PFSK-1 (cell line): ENCODE data around the gene GDI1.

Source experiments
- FOXP2 ChIP-seq: optimal IDR thresholded peaks from 2 replicates; pipeline ENCODE3; 2011; ENCODE audit warnings: borderline replicate concordance, control low read depth, inconsistent platforms; ENCODE audit not compliant: insufficient read depth; ENCODE audit errors: extremely low read length, extremely low read depth
- POLR2AphosphoS5 ChIP-seq: IDR thresholded peaks from 2 replicates; pipeline ENCODE4 v1.6.1; 2012; ENCODE audit warnings: low read depth, mild to moderate bottlenecking, control low read depth, low read length, moderate library complexity
- REST ChIP-seq, 2 experiments: IDR thresholded peaks; 2 replicates each; pipeline versions ENCODE4 v1.6.1 to v1.8.0; 2011 to 2012; ENCODE audit warnings: low read depth in 2 of 2, low read length in 2 of 2, control low read depth in 1 of 2, inconsistent platforms in 1 of 2, mild to moderate bottlenecking in 1 of 2, moderate library complexity in 1 of 2; ENCODE audit not compliant: insufficient read depth in 1 of 2
- SIN3A ChIP-seq: IDR thresholded peaks from 2 replicates; pipeline ENCODE4 v1.6.1; 2012; ENCODE audit warnings: mild to moderate bottlenecking, low read length, moderate library complexity, borderline replicate concordance; ENCODE audit not compliant: insufficient read depth
- TAF1 ChIP-seq: IDR thresholded peaks from 2 replicates; pipeline ENCODE4 v1.6.1; 2012; ENCODE audit warnings: low read length, control low read depth, borderline replicate concordance; ENCODE audit not compliant: insufficient read depth

GDI1 gene

GRCh38 chrX:154448484-154448883 lies 11.5 kb downstream of the GDI1 start:
- TF ChIP-seq REST (IDR thresholded peaks at IDR 0.05; ENCODE audit: insufficient read depth in 1 of 2, low read depth in 2 of 2, low read length in 2 of 2), result no peak

GRCh38 chrX:154449618-154450017 lies 12.7 kb downstream of the GDI1 start:
- no peak for TF ChIP-seq SIN3A
- TF ChIP-seq TAF1, result no peak
- no peak for TF ChIP-seq REST (IDR thresholded peaks at IDR 0.05; ENCODE audit: insufficient read depth in 1 of 2, low read depth in 2 of 2, low read length in 2 of 2)
- TF ChIP-seq FOXP2, result no peak
- no peak for TF ChIP-seq POLR2AphosphoS5

- TF ChIP-seq TAF1 (no peak), POLR2AphosphoS5 (no peak), FOXP2 (no peak), SIN3A (no peak), REST (IDR thresholded peaks at IDR 0.05; ENCODE audit: insufficient read depth in 1 of 2, low read depth in 2 of 2, low read length in 2 of 2) (no peak)
Observed at GRCh38 chrX:154450312-154450711, 13.4 kb downstream of the GDI1 start.

GRCh38 chrX:154452823-154453222 lies 15.9 kb downstream of the GDI1 start:
- TF ChIP-seq TAF1 (no peak), FOXP2 (no peak), POLR2AphosphoS5 (no peak), SIN3A (no peak), REST (IDR thresholded peaks at IDR 0.05; ENCODE audit: insufficient read depth in 1 of 2, low read depth in 2 of 2, low read length in 2 of 2) (no peak)

- TF ChIP-seq FOXP2 (no peak), SIN3A (no peak), REST (IDR thresholded peaks at IDR 0.05; ENCODE audit: insufficient read depth in 1 of 2, low read depth in 2 of 2, low read length in 2 of 2) (no peak), POLR2AphosphoS5 (no peak), TAF1 (no peak)
Observed at GRCh38 chrX:154457491-154458115, 20.6 kb downstream of the GDI1 start.
